GM23338 (cell line): ENCODE measurements around the gene DNAJA1. TPM values are rescaled to one million over a fixed set of nuclear protein-coding genes. Genes with fewer than 3 reads are reported as not detected.

Source experiments
- ATAC-seq: fragments of 200-7000 bp; cut with Tn5 transposase; 3 replicates; pipeline ENCODE4 v1.9.1; 2020
- DNase-seq: peaks from one replicate; pipeline ENCODE4 v3.0.0-alpha.2; 2015; ENCODE audit warnings: low spot score
- H2AFZ ChIP-seq: fragments of 200-600 bp; sonication (generic); 2 replicates; pipeline ENCODE4 v1.8.0; 2016; ENCODE audit warnings: antibody characterized with exemption, mild to moderate bottlenecking, moderate library complexity
- H3F3A ChIP-seq: fragments of 200-600 bp; sonication (generic); replicated peaks from 2 replicates; pipeline ENCODE4 v1.8.0; 2017; ENCODE audit warnings: antibody characterized with exemption, mixed run types, low read depth
- H3K27ac ChIP-seq: fragments of 200-600 bp; sonication (generic); 2 replicates; pipeline ENCODE4 v1.6.1; 2016; ENCODE audit warnings: low read depth
- H3K27me3 ChIP-seq: fragments of 200-600 bp; sonication (generic); 2 replicates; pipeline ENCODE4 v1.8.0; 2016; ENCODE audit warnings: mild to moderate bottlenecking, mixed run types, moderate library complexity; ENCODE audit not compliant: insufficient read depth
- H3K36me3 ChIP-seq: fragments of 200-600 bp; sonication (generic); 2 replicates; pipeline ENCODE4 v1.8.0; 2016; ENCODE audit warnings: mild to moderate bottlenecking; ENCODE audit not compliant: insufficient read depth
- H3K4me1 ChIP-seq: fragments of 200-600 bp; sonication (generic); 2 replicates; pipeline ENCODE4 v1.8.0; 2016; ENCODE audit warnings: mild to moderate bottlenecking, moderate library complexity; ENCODE audit not compliant: insufficient read depth
- H3K4me2 ChIP-seq: fragments of 200-600 bp; sonication (generic); 2 replicates; pipeline ENCODE4 v1.7.1; 2017; ENCODE audit warnings: mixed run types
- H3K4me3 ChIP-seq: fragments of 200-600 bp; sonication (generic); 2 replicates; pipeline ENCODE4 v1.6.1; 2016; ENCODE audit warnings: mixed run types
- H3K79me2 ChIP-seq: fragments of 200-600 bp; sonication (generic); replicated peaks from 2 replicates; pipeline ENCODE4 v1.8.0; 2017; ENCODE audit warnings: mild to moderate bottlenecking; ENCODE audit not compliant: insufficient read depth
- H3K9me2 ChIP-seq: fragments of 200-600 bp; sonication (generic); 2 replicates; pipeline ENCODE4 v1.8.0; 2017; ENCODE audit not compliant: insufficient read depth
- H4K20me1 ChIP-seq: fragments of 200-600 bp; sonication (generic); replicated peaks from 2 replicates; pipeline ENCODE4 v1.8.0; 2017; ENCODE audit warnings: mild to moderate bottlenecking; ENCODE audit not compliant: insufficient read depth
- H3K27ac Mint-ChIP-seq: 2 replicates; pipeline ENCODE4 v1.8.0; 2020; ENCODE audit warnings: inconsistent platforms, mild to moderate bottlenecking, moderate library complexity, mixed read lengths
- H3K27me3 Mint-ChIP-seq: 3 replicates; pipeline ENCODE4 v1.8.0; 2022; ENCODE audit warnings: low read depth, mild to moderate bottlenecking, moderate library complexity, mixed read lengths, inconsistent platforms; ENCODE audit not compliant: insufficient read depth, poor library complexity
- H3K36me3 Mint-ChIP-seq: 3 replicates; pipeline ENCODE4 v1.8.0; 2021; ENCODE audit warnings: low read depth, mild to moderate bottlenecking, inconsistent platforms, moderate library complexity, mixed read lengths
- H3K4me1 Mint-ChIP-seq: 3 replicates; pipeline ENCODE4 v1.8.0; 2020; ENCODE audit warnings: mild to moderate bottlenecking, inconsistent platforms, mixed read lengths
- H3K4me3 Mint-ChIP-seq: 3 replicates; pipeline ENCODE4 v1.8.0; 2021; ENCODE audit warnings: moderate library complexity, mild to moderate bottlenecking, inconsistent platforms, mixed read lengths
- H3K9me3 Mint-ChIP-seq: 3 replicates; pipeline ENCODE4 v1.8.0; 2020; ENCODE audit warnings: moderate library complexity, mild to moderate bottlenecking, inconsistent platforms, mixed read lengths
- CREB1 ChIP-seq: fragments of 250-450 bp; sonication (Bioruptor Pico); IDR thresholded peaks from 2 replicates; pipeline ENCODE4 v1.5.0; 2020; ENCODE audit warnings: low read depth, mild to moderate bottlenecking, moderate library complexity
- EZH2 ChIP-seq: fragments of 200-600 bp; sonication (generic); IDR thresholded peaks from one replicate; pipeline ENCODE4 v1.8.0; 2017; ENCODE audit warnings: antibody characterized with exemption, mild to moderate bottlenecking, low read depth; ENCODE audit not compliant: unreplicated experiment
- EZH2phosphoT487 ChIP-seq: fragments of 200-600 bp; sonication (generic); IDR thresholded peaks from one replicate; pipeline ENCODE4 v1.8.1; 2018; ENCODE audit warnings: antibody characterized with exemption; ENCODE audit not compliant: unreplicated experiment
- JUNB ChIP-seq: IDR thresholded peaks from one replicate; pipeline ENCODE4 v1.6.1; 2016; ENCODE audit warnings: antibody characterized with exemption; ENCODE audit not compliant: unreplicated experiment
- NANOG ChIP-seq: IDR thresholded peaks from 2 replicates; pipeline ENCODE4 v1.6.1; 2016; ENCODE audit warnings: antibody characterized with exemption, borderline replicate concordance
- POLR2AphosphoS5 ChIP-seq: IDR thresholded peaks from 2 replicates; pipeline ENCODE4 v1.6.1; 2016; ENCODE audit warnings: antibody characterized with exemption, low read depth
- REST ChIP-seq: IDR thresholded peaks from one replicate; pipeline ENCODE4 v1.6.1; 2018; ENCODE audit warnings: antibody characterized with exemption; ENCODE audit not compliant: unreplicated experiment
- STAT1 ChIP-seq: IDR thresholded peaks from one replicate; pipeline ENCODE4 v1.6.1; 2016; ENCODE audit warnings: antibody characterized with exemption; ENCODE audit not compliant: unreplicated experiment
- ZNF114 ChIP-seq: fragments of 250-450 bp; sonication (Bioruptor Pico); IDR thresholded peaks from 2 replicates; pipeline ENCODE4 v1.5.0; 2020; ENCODE audit warnings: mild to moderate bottlenecking, moderate library complexity
- ZNF331 ChIP-seq: fragments of 250-450 bp; sonication (Bioruptor Pico); IDR thresholded peaks from 2 replicates; pipeline ENCODE4 v1.5.0; 2020; ENCODE audit warnings: low read depth, mild to moderate bottlenecking, moderate library complexity
- polyA plus RNA-seq: library from polyadenylated mRNA; unstranded; fragments of >200 nt; fragmentation: Nextera tagmentation; extraction: Ambion mirVana; gene quantifications from 2 replicates; pipeline ENCODE4 v1.2.1, GENCODE V29; 2016
- total RNA-seq: library from RNA; depleted of rRNA; stranded (reverse); fragments of >200 nt; shearing (Covaris generic); gene quantifications from 2 replicates; pipeline ENCODE4 v1.2.3, GENCODE V29; 2014
- TF ChIP-seq, protein P1 (sequence below), 2 experiments: fragments of 200-600 bp in 1 of 2; sonication (generic) in 1 of 2; conservative IDR thresholded peaks; 2 replicates each; pipeline versions ENCODE4 v1.5.1 to v1.6.1; 2016 to 2017; ENCODE audit warnings: antibody characterized with exemption in 2 of 2, low read depth in 2 of 2, mild to moderate bottlenecking in 2 of 2, moderate library complexity in 1 of 2
- TF ChIP-seq, protein P2 (sequence below): IDR thresholded peaks from 2 replicates; pipeline ENCODE4 v1.6.1; 2016; ENCODE audit warnings: antibody characterized with exemption
- TF ChIP-seq, protein P3 (sequence below): fragments of 250-450 bp; sonication (Bioruptor Pico); IDR thresholded peaks from 2 replicates; pipeline ENCODE4 v1.5.0; 2020; ENCODE audit warnings: mild to moderate bottlenecking, moderate library complexity

Gene DNAJA1
- total and polyA plus RNA-seq, 2 experiments from 2014 or later: 95.4 to 115 TPM

DNA sequence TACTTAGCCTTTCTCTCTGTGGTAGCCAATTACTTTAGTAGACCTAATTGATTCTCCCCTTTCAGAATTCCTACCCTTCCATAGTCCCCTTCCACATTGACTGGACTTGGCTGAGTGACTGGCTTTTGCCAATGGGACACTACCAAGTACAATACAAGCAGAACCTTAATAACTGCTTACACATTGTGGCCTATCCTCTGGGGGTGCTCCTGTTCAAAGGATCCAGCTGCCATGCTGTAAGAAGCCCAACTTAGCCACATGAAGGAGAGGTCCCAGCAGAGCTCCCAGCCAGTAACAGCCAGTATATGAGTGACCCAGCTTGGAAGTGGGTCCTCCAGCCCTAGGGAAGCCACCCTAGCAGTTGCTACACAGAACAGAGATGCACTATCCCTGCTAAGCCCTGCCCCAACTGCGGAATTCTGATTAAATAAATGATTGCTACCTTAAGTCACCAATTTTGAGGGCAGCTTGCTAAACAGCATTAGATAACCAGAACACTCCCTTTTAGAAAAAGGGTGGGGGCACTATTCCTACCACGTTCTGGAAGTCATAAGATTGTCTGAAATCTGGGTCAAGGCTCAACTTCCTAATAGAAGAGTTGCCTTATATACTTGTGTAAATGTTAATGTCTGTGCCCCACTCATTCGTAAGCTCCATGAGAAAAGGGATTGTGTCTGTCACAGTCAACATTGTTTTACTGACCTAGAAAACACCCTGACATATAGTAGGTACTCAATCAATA is 12.6 kb upstream of the DNAJA1 start:
- Histone ChIP-seq H3K79me2 (peaks cover 11% of the 10 kb centered on the region; the same call in 1 of the 2 replicates), H3K27me3 (no peaks in the 10 kb centered on the region), H3F3A (peaks cover 5% of the 10 kb centered on the region; the same call in 1 of the 2 replicates), H3K4me3 (no peak overlapping the region), H3K27ac (no peak overlapping the region), H4K20me1 (no peaks in the 10 kb centered on the region; the same call in 1 of the 2 replicates), H2AFZ (no peak overlapping the region), H3K4me1 (peaks cover 28% of the 10 kb centered on the region), H3K4me2 (no peak overlapping the region), H3K9me2 (no peaks in the 10 kb centered on the region), H3K36me3 (no peaks in the 10 kb centered on the region)
- Mint-ChIP-seq H3K27me3 (peaks cover 6% of the 10 kb centered on the region), H3K27ac (no peak overlapping the region; the same call in 1 of the 2 replicates), H3K4me1 (peaks cover 29% of the 10 kb centered on the region), H3K4me3 (no peak overlapping the region), H3K36me3 (no peaks in the 10 kb centered on the region; the same call in 1 of the 3 replicates), H3K9me3 (no peaks in the 10 kb centered on the region)
- ATAC-seq: no peak
- TF ChIP-seq EZH2 (no peak), CREB1 (no peak), STAT1 (no peak), REST (no peak), ZNF114 (CRISPR knock-in tag) (no peak), ZNF331 (CRISPR knock-in tag) (no peak), POLR2AphosphoS5 (no peak), EZH2phosphoT487 (no peak), JUNB (no peak), NANOG (no peak)
- TF ChIP-seq, protein P1, sequence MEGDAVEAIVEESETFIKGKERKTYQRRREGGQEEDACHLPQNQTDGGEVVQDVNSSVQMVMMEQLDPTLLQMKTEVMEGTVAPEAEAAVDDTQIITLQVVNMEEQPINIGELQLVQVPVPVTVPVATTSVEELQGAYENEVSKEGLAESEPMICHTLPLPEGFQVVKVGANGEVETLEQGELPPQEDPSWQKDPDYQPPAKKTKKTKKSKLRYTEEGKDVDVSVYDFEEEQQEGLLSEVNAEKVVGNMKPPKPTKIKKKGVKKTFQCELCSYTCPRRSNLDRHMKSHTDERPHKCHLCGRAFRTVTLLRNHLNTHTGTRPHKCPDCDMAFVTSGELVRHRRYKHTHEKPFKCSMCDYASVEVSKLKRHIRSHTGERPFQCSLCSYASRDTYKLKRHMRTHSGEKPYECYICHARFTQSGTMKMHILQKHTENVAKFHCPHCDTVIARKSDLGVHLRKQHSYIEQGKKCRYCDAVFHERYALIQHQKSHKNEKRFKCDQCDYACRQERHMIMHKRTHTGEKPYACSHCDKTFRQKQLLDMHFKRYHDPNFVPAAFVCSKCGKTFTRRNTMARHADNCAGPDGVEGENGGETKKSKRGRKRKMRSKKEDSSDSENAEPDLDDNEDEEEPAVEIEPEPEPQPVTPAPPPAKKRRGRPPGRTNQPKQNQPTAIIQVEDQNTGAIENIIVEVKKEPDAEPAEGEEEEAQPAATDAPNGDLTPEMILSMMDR (conservative IDR thresholded peaks at IDR 0.05; ENCODE audit: low read depth in 2 of 2): no peak
- TF ChIP-seq, protein P2, sequence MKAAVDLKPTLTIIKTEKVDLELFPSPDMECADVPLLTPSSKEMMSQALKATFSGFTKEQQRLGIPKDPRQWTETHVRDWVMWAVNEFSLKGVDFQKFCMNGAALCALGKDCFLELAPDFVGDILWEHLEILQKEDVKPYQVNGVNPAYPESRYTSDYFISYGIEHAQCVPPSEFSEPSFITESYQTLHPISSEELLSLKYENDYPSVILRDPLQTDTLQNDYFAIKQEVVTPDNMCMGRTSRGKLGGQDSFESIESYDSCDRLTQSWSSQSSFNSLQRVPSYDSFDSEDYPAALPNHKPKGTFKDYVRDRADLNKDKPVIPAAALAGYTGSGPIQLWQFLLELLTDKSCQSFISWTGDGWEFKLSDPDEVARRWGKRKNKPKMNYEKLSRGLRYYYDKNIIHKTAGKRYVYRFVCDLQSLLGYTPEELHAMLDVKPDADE: no peak
- TF ChIP-seq, protein P3, sequence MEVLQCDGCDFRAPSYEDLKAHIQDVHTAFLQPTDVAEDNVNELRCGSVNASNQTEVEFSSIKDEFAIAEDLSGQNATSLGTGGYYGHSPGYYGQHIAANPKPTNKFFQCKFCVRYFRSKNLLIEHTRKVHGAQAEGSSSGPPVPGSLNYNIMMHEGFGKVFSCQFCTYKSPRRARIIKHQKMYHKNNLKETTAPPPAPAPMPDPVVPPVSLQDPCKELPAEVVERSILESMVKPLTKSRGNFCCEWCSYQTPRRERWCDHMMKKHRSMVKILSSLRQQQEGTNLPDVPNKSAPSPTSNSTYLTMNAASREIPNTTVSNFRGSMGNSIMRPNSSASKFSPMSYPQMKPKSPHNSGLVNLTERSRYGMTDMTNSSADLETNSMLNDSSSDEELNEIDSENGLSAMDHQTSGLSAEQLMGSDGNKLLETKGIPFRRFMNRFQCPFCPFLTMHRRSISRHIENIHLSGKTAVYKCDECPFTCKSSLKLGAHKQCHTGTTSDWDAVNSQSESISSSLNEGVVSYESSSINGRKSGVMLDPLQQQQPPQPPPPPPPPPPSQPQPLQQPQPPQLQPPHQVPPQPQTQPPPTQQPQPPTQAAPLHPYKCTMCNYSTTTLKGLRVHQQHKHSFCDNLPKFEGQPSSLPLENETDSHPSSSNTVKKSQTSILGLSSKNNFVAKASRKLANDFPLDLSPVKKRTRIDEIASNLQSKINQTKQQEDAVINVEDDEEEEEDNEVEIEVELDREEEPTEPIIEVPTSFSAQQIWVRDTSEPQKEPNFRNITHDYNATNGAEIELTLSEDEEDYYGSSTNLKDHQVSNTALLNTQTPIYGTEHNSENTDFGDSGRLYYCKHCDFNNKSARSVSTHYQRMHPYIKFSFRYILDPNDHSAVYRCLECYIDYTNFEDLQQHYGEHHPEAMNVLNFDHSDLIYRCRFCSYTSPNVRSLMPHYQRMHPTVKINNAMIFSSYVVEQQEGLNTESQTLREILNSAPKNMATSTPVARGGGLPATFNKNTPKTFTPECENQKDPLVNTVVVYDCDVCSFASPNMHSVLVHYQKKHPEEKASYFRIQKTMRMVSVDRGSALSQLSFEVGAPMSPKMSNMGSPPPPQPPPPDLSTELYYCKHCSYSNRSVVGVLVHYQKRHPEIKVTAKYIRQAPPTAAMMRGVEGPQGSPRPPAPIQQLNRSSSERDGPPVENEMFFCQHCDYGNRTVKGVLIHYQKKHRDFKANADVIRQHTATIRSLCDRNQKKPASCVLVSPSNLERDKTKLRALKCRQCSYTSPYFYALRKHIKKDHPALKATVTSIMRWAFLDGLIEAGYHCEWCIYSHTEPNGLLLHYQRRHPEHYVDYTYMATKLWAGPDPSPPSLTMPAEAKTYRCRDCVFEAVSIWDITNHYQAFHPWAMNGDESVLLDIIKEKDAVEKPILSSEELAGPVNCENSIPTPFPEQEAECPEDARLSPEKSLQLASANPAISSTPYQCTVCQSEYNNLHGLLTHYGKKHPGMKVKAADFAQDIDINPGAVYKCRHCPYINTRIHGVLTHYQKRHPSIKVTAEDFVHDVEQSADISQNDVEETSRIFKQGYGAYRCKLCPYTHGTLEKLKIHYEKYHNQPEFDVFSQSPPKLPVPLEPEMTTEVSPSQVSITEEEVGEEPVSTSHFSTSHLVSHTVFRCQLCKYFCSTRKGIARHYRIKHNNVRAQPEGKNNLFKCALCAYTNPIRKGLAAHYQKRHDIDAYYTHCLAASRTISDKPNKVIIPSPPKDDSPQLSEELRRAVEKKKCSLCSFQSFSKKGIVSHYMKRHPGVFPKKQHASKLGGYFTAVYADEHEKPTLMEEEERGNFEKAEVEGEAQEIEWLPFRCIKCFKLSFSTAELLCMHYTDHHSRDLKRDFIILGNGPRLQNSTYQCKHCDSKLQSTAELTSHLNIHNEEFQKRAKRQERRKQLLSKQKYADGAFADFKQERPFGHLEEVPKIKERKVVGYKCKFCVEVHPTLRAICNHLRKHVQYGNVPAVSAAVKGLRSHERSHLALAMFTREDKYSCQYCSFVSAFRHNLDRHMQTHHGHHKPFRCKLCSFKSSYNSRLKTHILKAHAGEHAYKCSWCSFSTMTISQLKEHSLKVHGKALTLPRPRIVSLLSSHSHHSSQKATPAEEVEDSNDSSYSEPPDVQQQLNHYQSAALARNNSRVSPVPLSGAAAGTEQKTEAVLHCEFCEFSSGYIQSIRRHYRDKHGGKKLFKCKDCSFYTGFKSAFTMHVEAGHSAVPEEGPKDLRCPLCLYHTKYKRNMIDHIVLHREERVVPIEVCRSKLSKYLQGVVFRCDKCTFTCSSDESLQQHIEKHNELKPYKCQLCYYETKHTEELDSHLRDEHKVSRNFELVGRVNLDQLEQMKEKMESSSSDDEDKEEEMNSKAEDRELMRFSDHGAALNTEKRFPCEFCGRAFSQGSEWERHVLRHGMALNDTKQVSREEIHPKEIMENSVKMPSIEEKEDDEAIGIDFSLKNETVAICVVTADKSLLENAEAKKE (CRISPR knock-in tag): no peak
- DNase-seq: no peak
